GM18502 (cell line): ENCODE data around the gene STEAP1B.
"Not testable (repeated sequence)": the region's sequence is repeated elsewhere in the genome, so short reads cannot be mapped to it uniquely, and the experiment has no call there.

ENCODE experiments used
- ATAC-seq: cut with Tn5 transposase; IDR thresholded peaks from one replicate; pipeline ENCODE4 v1.9.1; 2021; ENCODE audit warnings: mild to moderate bottlenecking; ENCODE audit not compliant: unreplicated experiment, poor library complexity

The STEAP1B gene

GRCh38 chr7:22464299-22464698 is 35.7 kb downstream of the STEAP1B start:
- ATAC-seq, result no peak

- no peak for ATAC-seq
Measured at GRCh38 chr7:22460363-22460988, 39.5 kb downstream of the STEAP1B start.

- no peak for ATAC-seq
Measured at GRCh38 chr7:22457471-22457870, 42.5 kb downstream of the STEAP1B start.

- ATAC-seq, result no peak
Measured at GRCh38 chr7:22454446-22454845, 45.5 kb downstream of the STEAP1B start.

- ATAC-seq, result no peak
Measured at GRCh38 chr7:22452960-22453558, 46.9 kb downstream of the STEAP1B start.

GRCh38 chr7:22452142-22452959 is 47.6 kb downstream of the STEAP1B start:
- peak; percentile 34 for ATAC-seq

- ATAC-seq, result not testable (repeated sequence)
Measured at GRCh38 chr7:22450013-22450412, 50.0 kb downstream of the STEAP1B start.

- ATAC-seq, result peak; percentile 86
Measured at GRCh38 chr7:22447762-22448161, 52.2 kb downstream of the STEAP1B start.

GRCh38 chr7:22447008-22447407 is 53.0 kb downstream of the STEAP1B start:
- no peak for ATAC-seq

GRCh38 chr7:22445853-22446252 is 54.1 kb downstream of the STEAP1B start:
- ATAC-seq, result no peak

- ATAC-seq, result peak; percentile 39
Measured at GRCh38 chr7:22445140-22445743, 54.7 kb downstream of the STEAP1B start.

GRCh38 chr7:22444181-22444971 is 55.6 kb downstream of the STEAP1B start:
- ATAC-seq, result no peak

- ATAC-seq, result no peak
Measured at GRCh38 chr7:22443370-22444180, 56.4 kb downstream of the STEAP1B start.

GRCh38 chr7:22442882-22443369 is 57.1 kb downstream of the STEAP1B start:
- ATAC-seq, result no peak

- ATAC-seq, result no peak
Measured at GRCh38 chr7:22442187-22442881, 57.7 kb downstream of the STEAP1B start.

- ATAC-seq, result no peak
Measured at GRCh38 chr7:22441157-22441556, 58.8 kb downstream of the STEAP1B start.

- ATAC-seq, result no peak
Measured at GRCh38 chr7:22438994-22439393, 61.0 kb downstream of the STEAP1B start.

- not testable (repeated sequence) for ATAC-seq
Measured at GRCh38 chr7:22436552-22436951, 63.4 kb downstream of the STEAP1B start.

- ATAC-seq, result peak; percentile 33
Measured at GRCh38 chr7:22435720-22436119, 64.3 kb downstream of the STEAP1B start.
